Liver (tissue), 3 donors: ENCODE data around the gene ILDR2.

ENCODE experiments used
- EGR1 ChIP-seq, 2 donors: IDR thresholded peaks; 2 replicates each; pipeline ENCODE4 v1.6.1; 2016 to 2018; ENCODE audit warnings: antibody characterized with exemption in 2 of 2, low read depth in 2 of 2
- GABPA ChIP-seq, 2 donors: IDR thresholded peaks in 1 of 2; conservative IDR thresholded peaks in 1 of 2; 2 replicates each; pipeline ENCODE4 v1.6.1; 2016; ENCODE audit warnings: antibody characterized with exemption in 2 of 2, mild to moderate bottlenecking in 1 of 2, moderate library complexity in 1 of 2
- JUND ChIP-seq, 2 donors: IDR thresholded peaks; 2 replicates each; pipeline ENCODE4 v1.6.1; 2016; ENCODE audit warnings: antibody characterized with exemption in 2 of 2
- RAD21 ChIP-seq, 2 donors: IDR thresholded peaks; 2 replicates each; pipeline ENCODE4 v1.6.1; 2016; ENCODE audit warnings: antibody characterized with exemption in 2 of 2, mild to moderate bottlenecking in 2 of 2
- SP1 ChIP-seq: IDR thresholded peaks from 2 replicates; pipeline ENCODE4 v1.6.1; 2018; ENCODE audit warnings: antibody characterized with exemption, mild to moderate bottlenecking
- TAF1 ChIP-seq: conservative IDR thresholded peaks from 2 replicates; pipeline ENCODE4 v1.6.1; 2016; ENCODE audit warnings: antibody characterized with exemption, mild to moderate bottlenecking
- YY1 ChIP-seq: IDR thresholded peaks from 2 replicates; pipeline ENCODE4 v1.6.1; 2016; ENCODE audit warnings: antibody characterized with exemption, mild to moderate bottlenecking
- TF ChIP-seq, protein P1 (sequence below): fragments of 150-350 bp; IDR thresholded peaks from 2 replicates; pipeline ENCODE4 v1.5.1; 2017; ENCODE audit warnings: improper control_type of control experiment, low read depth, low read length; ENCODE audit not compliant: missing input control
- TF ChIP-seq, protein P2 (sequence below): IDR thresholded peaks from 2 replicates; pipeline ENCODE4 v1.6.1; 2016; ENCODE audit warnings: antibody characterized with exemption
- TF ChIP-seq, protein P3 (sequence below): IDR thresholded peaks from 2 replicates; pipeline ENCODE4 v1.6.1; 2016; ENCODE audit warnings: antibody characterized with exemption
- donor health status: healthy.
- donor health status: healthy.

DNA sequence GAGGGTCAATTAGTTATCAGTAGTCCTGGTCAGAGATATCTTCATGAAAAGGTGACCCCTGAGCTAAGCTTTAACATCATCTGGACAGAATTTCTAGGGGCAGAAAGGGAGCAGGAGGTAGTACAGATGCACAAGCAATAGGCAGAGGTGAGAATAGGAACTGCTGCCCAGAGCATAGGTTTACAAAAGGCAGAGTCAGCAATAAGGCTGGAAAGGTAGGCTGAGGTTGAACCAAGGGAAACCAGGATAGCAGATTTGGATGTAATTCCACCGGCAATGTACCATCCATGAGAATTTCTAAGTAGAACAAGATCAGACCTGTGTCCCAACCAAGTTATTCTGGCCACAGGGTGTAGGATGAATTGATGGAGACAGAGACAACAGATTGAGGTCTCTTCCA lies 6.2 kb upstream of the ILDR2 start:
- TF ChIP-seq, protein P1, sequence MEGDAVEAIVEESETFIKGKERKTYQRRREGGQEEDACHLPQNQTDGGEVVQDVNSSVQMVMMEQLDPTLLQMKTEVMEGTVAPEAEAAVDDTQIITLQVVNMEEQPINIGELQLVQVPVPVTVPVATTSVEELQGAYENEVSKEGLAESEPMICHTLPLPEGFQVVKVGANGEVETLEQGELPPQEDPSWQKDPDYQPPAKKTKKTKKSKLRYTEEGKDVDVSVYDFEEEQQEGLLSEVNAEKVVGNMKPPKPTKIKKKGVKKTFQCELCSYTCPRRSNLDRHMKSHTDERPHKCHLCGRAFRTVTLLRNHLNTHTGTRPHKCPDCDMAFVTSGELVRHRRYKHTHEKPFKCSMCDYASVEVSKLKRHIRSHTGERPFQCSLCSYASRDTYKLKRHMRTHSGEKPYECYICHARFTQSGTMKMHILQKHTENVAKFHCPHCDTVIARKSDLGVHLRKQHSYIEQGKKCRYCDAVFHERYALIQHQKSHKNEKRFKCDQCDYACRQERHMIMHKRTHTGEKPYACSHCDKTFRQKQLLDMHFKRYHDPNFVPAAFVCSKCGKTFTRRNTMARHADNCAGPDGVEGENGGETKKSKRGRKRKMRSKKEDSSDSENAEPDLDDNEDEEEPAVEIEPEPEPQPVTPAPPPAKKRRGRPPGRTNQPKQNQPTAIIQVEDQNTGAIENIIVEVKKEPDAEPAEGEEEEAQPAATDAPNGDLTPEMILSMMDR = no peak
- TF ChIP-seq GABPA (IDR thresholded peaks at IDR 0.05 in 1 of 2, conservative IDR thresholded peaks at IDR 0.05 in 1 of 2) (no peak), RAD21 (IDR thresholded peaks at IDR 0.05) (no peak), TAF1 (no peak), JUND (IDR thresholded peaks at IDR 0.05) (no peak), YY1 (no peak), EGR1 (IDR thresholded peaks at IDR 0.05; ENCODE audit: low read depth in 2 of 2) (no peak), SP1 (no peak)
- TF ChIP-seq, protein P2, sequence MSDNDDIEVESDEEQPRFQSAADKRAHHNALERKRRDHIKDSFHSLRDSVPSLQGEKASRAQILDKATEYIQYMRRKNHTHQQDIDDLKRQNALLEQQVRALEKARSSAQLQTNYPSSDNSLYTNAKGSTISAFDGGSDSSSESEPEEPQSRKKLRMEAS = no peak
- TF ChIP-seq, protein P3, sequence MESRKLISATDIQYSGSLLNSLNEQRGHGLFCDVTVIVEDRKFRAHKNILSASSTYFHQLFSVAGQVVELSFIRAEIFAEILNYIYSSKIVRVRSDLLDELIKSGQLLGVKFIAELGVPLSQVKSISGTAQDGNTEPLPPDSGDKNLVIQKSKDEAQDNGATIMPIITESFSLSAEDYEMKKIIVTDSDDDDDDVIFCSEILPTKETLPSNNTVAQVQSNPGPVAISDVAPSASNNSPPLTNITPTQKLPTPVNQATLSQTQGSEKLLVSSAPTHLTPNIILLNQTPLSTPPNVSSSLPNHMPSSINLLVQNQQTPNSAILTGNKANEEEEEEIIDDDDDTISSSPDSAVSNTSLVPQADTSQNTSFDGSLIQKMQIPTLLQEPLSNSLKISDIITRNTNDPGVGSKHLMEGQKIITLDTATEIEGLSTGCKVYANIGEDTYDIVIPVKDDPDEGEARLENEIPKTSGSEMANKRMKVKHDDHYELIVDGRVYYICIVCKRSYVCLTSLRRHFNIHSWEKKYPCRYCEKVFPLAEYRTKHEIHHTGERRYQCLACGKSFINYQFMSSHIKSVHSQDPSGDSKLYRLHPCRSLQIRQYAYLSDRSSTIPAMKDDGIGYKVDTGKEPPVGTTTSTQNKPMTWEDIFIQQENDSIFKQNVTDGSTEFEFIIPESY = no peak
